Measurements from ENCODE around the gene HCFC1.

HCFC1 gene

DNA sequence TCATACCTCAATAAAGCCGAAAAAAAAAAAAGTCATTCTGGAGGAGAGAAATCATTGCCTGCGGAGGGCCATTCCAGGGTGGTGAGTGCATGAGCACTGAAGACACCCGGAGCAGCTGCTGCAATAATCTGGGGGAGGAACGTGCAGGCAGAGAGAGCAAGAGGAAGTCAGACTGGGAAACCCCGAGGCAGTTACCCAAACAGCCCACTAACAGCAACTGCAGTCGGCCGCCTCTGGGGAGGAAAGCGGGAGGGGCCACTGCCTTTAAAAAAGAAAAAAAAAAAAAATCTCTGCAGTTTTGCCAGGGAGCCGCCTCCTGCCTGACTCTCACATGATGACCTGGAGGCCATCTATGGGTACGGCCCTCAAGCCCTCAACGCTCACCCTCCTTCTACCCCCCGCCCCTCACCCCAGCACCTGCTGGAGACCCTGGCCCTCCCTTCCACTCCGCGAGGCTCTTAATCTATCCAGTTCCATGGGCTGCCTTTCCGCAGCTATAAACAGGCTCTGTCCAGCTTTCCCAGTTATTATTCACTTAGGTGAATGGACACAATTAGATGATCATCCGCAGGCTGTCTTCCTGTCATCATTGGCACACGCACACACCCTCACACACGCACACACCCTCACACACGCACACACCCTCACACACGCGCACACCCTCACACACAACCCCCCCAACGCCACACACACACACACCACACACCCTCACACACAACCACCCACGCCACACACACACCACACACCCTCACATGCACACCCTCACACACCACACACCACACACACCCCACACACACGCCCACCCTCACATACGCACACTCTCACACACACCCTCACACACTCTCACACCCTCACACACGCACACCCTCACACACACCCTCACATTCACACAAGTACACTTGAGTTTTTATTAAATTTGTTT, 70.5 kb downstream of the HCFC1 start:
- DNase-seq, result peak; percentile 77

DNA sequence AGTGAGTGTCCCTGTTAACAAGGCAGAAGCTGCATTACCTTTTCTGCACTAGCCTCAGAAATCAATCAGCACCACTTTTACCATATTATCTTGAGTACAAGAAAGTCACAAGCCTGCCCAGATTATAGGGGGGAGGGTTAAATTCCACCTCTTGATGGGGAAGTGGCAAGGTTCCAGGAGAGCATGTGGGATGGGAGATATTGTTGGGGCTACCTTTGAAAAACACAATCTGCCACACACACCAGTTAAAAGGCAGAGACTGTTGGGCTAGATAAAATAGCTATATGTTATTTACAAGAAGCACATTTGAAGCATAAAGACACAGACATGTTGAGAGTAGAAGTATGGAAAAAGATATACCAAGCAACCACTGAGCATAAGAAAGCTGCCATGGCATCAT, 73.7 kb downstream of the HCFC1 start:
- no peak for DNase-seq

Data from HCEC 1CT (cell line).